Mesodermal cell (in vitro differentiated cells): Measurements from ENCODE around the gene VPS26A. TPM values are rescaled to one million over a fixed set of nuclear protein-coding genes. Genes with fewer than 3 reads are reported as not detected.

Source experiments
- H3K27ac ChIP-seq: 2 replicates; pipeline ENCODE4 v1.7.0; 2013; ENCODE audit warnings: mild to moderate bottlenecking, low read depth, low read length, moderate library complexity; ENCODE audit not compliant: severe bottlenecking
- H3K36me3 ChIP-seq: 2 replicates; pipeline ENCODE4 v1.7.1; 2013; ENCODE audit warnings: mild to moderate bottlenecking, low read length, moderate library complexity; ENCODE audit not compliant: control insufficient read depth, insufficient read depth
- H3K4me1 ChIP-seq: one replicate; pipeline ENCODE4 v1.7.1; 2013; ENCODE audit warnings: mild to moderate bottlenecking, low read length; ENCODE audit not compliant: insufficient read depth, control insufficient read depth, poor library complexity, severe bottlenecking
- H3K4me3 ChIP-seq: 2 replicates; pipeline ENCODE4 v1.7.0; 2013; ENCODE audit warnings: low read length, control low read depth, mild to moderate bottlenecking; ENCODE audit not compliant: insufficient read depth, poor library complexity, severe bottlenecking; ENCODE audit errors: extremely low read depth
- H3K9me3 ChIP-seq: 2 replicates; pipeline ENCODE4 v1.7.1; 2013; ENCODE audit warnings: mild to moderate bottlenecking, low read length, moderate library complexity; ENCODE audit not compliant: control insufficient read depth
- WGBS, 2 experiments: methylation state at CpG; one replicate each; pipeline ENCODE4 v1.1.5; 2013; ENCODE audit warnings: missing lambda C conversion rate in 2 of 2; ENCODE audit not compliant: insufficient coverage in 2 of 2; 5-methylcytosine and 5-hydroxymethylcytosine counted together
- polyA plus RNA-seq, 2 experiments: library from polyadenylated mRNA; stranded (reverse); fragments of 50-300 nt; gene quantifications; one replicate each; pipeline ENCODE4 v1.2.3, GENCODE V29; 2013

Gene VPS26A
- polyA plus RNA-seq (2013, experiment 1 of 2), result 43.5 TPM
- 51.4 TPM for polyA plus RNA-seq (2013, experiment 2 of 2)

GRCh38 chr10:69123747-69124562, at the start of gene VPS26A:
TSS of gene VPS26A (plus strand) at chr10:69124178. CDS start at chr10:69124278, 100 bp downstream.
- H3K27ac ChIP-seq, result peak within 1 kb of the TSS; percentile 98
- H3K4me1 ChIP-seq, result no peaks in the 10 kb centered on the region
- no peaks in the 10 kb centered on the region for H3K9me3 ChIP-seq
- peak within 1 kb of the TSS; percentile 90 for H3K4me3 ChIP-seq
- 1% methylated on average over 33 to 54 of the region's 82 CpGs for WGBS, 2 experiments
- H3K36me3 ChIP-seq, result no peaks in the 10 kb centered on the region

GRCh38 chr10:69074532-69074931, 49.4 kb upstream of the VPS26A start:
- 90 to 91% methylated on average over 3 of the region's 4 CpGs for WGBS, 2 experiments
- Histone ChIP-seq H3K36me3 (no peaks in the 10 kb centered on the region), H3K4me1 (no peaks in the 10 kb centered on the region), H3K27ac (no peak overlapping the region), H3K4me3 (no peak overlapping the region), H3K9me3 (no peaks in the 10 kb centered on the region)

GRCh38 chr10:69075431-69075830, 48.5 kb upstream of the VPS26A start:
- WGBS, 2 experiments, result 80 to 100% methylated on average over 1 to 2 of the region's 4 CpGs
- H3K4me3 ChIP-seq, result no peak overlapping the region
- H3K4me1 ChIP-seq, result no peaks in the 10 kb centered on the region
- H3K9me3 ChIP-seq, result no peaks in the 10 kb centered on the region
- H3K36me3 ChIP-seq, result no peaks in the 10 kb centered on the region
- H3K27ac ChIP-seq, result no peak overlapping the region

GRCh38 chr10:69078311-69078710, 45.7 kb upstream of the VPS26A start:
- no peak overlapping the region for H3K4me3 ChIP-seq
- no peaks in the 10 kb centered on the region for H3K9me3 ChIP-seq
- no peak overlapping the region for H3K27ac ChIP-seq
- no peaks in the 10 kb centered on the region for H3K36me3 ChIP-seq
- WGBS, 2 experiments, result 100% methylated on average over 1 of the region's 2 CpGs; no CpG with 5 or more reads in 1 of the 2 experiments
- H3K4me1 ChIP-seq, result no peaks in the 10 kb centered on the region

- Histone ChIP-seq H3K4me3 (no peak overlapping the region), H3K36me3 (no peaks in the 10 kb centered on the region), H3K9me3 (no peaks in the 10 kb centered on the region), H3K27ac (no peak overlapping the region), H3K4me1 (no peaks in the 10 kb centered on the region)
- 76 to 100% methylated on average over 2 of the region's 4 CpGs for WGBS, 2 experiments
Measured at GRCh38 chr10:69080226-69080625, 43.8 kb upstream of the VPS26A start.

- H3K9me3 ChIP-seq, result no peaks in the 10 kb centered on the region
- 71 to 79% methylated on average over 5 to 6 of the region's 9 CpGs for WGBS, 2 experiments
- H3K4me1 ChIP-seq, result no peaks in the 10 kb centered on the region
- no peak overlapping the region for H3K4me3 ChIP-seq
- no peak overlapping the region for H3K27ac ChIP-seq
- H3K36me3 ChIP-seq, result no peaks in the 10 kb centered on the region
Measured at GRCh38 chr10:69086001-69086509, 37.9 kb upstream of the VPS26A start.

- Histone ChIP-seq H3K4me1 (no peaks in the 10 kb centered on the region), H3K9me3 (no peaks in the 10 kb centered on the region), H3K27ac (no peak within 1 kb of the TSS), H3K36me3 (no peaks in the 10 kb centered on the region), H3K4me3 (no peak within 1 kb of the TSS)
- 93 to 95% methylated on average over 6 to 8 of the region's 10 CpGs for WGBS, 2 experiments
Measured at GRCh38 chr10:69087590-69088470, 36.1 kb upstream of the VPS26A start, which contains the start of gene SRGN. TSS of gene SRGN (plus strand) at chr10:69088103. CDS start at chr10:69088158, 55 bp downstream.

GRCh38 chr10:69088471-69088769, 35.6 kb upstream of the VPS26A start:
- Histone ChIP-seq H3K4me3 (no peak overlapping the region), H3K27ac (no peak overlapping the region), H3K4me1 (no peaks in the 10 kb centered on the region), H3K36me3 (no peaks in the 10 kb centered on the region), H3K9me3 (no peaks in the 10 kb centered on the region)
- WGBS, 2 experiments, result no CpG with 5 or more reads among the region's 3 CpGs

GRCh38 chr10:69088801-69089501, 35.0 kb upstream of the VPS26A start:
- no peaks in the 10 kb centered on the region for H3K9me3 ChIP-seq
- H3K4me1 ChIP-seq, result no peaks in the 10 kb centered on the region
- WGBS, 2 experiments, result 86 to 92% methylated on average over 3 to 5 of the region's 10 CpGs
- no peak overlapping the region for H3K4me3 ChIP-seq
- no peak overlapping the region for H3K27ac ChIP-seq
- no peaks in the 10 kb centered on the region for H3K36me3 ChIP-seq
